Adrenal gland (tissue), 5 donors: ENCODE data around the gene HLF.

Experiments
- CTCF ChIP-seq, 6 experiments: fragments of 450-650 bp in 4 of 6; fragments of 200-600 bp in 2 of 6; sonication (generic) in 1 of 6; IDR thresholded peaks; 1 replicate in 5 of 6; 2 replicates in 1 of 6; pipeline versions ENCODE4 v1.5.1 to v1.8.0; 2016 to 2021; ENCODE audit warnings: antibody characterized with exemption in 6 of 6, mild to moderate bottlenecking in 2 of 6, moderate library complexity in 1 of 6
- POLR2A ChIP-seq, 2 donors: fragments of 450-650 bp; IDR thresholded peaks; one replicate each; pipeline ENCODE4 v1.6.1; 2017; ENCODE audit warnings: antibody characterized with exemption in 2 of 2, mild to moderate bottlenecking in 2 of 2, moderate library complexity in 1 of 2
- donor health status: DM: no; HTN: no; CAD: no.

DNA sequence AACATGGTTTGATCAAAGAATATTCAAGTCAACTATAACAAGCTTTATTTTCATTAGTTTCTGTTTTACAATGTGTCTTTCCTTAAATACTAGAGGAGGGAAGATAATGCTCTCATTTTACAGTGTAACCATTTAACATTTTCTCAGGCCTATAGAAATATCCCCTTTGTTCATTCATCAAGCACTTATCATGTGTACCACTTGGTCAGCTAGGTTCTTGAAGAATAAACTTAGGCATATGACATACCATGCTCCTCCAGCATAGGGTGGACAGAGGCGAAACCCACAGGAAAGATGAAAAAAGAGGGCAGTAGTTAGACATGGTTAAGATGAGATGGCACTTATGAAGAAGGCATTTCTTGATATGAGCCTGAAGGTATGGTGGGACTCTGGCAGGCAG, 34.0 kb upstream of the HLF start:
- no peak for TF ChIP-seq CTCF (IDR thresholded peaks at IDR 0.05)
- TF ChIP-seq POLR2A (IDR thresholded peaks at IDR 0.05), result no peak
